Osteoblast (primary cell): ENCODE data around the gene CNOT1. TPM values are rescaled to one million over a fixed set of nuclear protein-coding genes. Genes with fewer than 3 reads are reported as not detected.

Experiments
- DNase-seq: peaks from one replicate; pipeline ENCODE4 v3.0.0; 2011; ENCODE audit warnings: low spot score, mixed read lengths; ENCODE audit not compliant: insufficient read length; ENCODE audit errors: missing footprints
- H2AFZ ChIP-seq: 2 replicates; pipeline ENCODE4 v1.6.0; 2011; ENCODE audit warnings: mild to moderate bottlenecking, low read length
- H3K27ac ChIP-seq: 2 replicates; pipeline ENCODE4 v1.5.1; 2011; ENCODE audit warnings: mild to moderate bottlenecking, low read depth, low read length, moderate library complexity
- H3K27me3 ChIP-seq: 2 replicates; pipeline ENCODE4 v1.6.0; 2012; ENCODE audit warnings: mild to moderate bottlenecking, control low read depth, inconsistent platforms, low read length, moderate library complexity; ENCODE audit not compliant: insufficient read depth
- H3K36me3 ChIP-seq: 2 replicates; pipeline ENCODE4 v1.5.1; 2011; ENCODE audit warnings: mild to moderate bottlenecking, low read length, control low read depth, moderate library complexity; ENCODE audit not compliant: insufficient read depth
- H3K4me1 ChIP-seq: 2 replicates; pipeline ENCODE4 v1.5.1; 2011; ENCODE audit warnings: mild to moderate bottlenecking, low read length, control low read depth, moderate library complexity; ENCODE audit not compliant: insufficient read depth
- H3K4me2 ChIP-seq: 2 replicates; pipeline ENCODE4 v1.6.0; 2011; ENCODE audit warnings: mild to moderate bottlenecking, low read length; ENCODE audit not compliant: insufficient read depth
- H3K4me3 ChIP-seq: fragments of 200-600 bp; sonication (generic); 3 replicates; pipeline ENCODE4 v1.5.1; 2012; ENCODE audit warnings: mild to moderate bottlenecking, low read length, inconsistent platforms; ENCODE audit not compliant: insufficient read depth
- H3K79me2 ChIP-seq: 2 replicates; pipeline ENCODE4 v1.6.0; 2012; ENCODE audit warnings: mild to moderate bottlenecking, low read length, control low read depth, inconsistent platforms; ENCODE audit not compliant: insufficient read depth
- H3K9me3 ChIP-seq: 2 replicates; pipeline ENCODE4 v1.5.1; 2011; ENCODE audit warnings: low read depth, low read length, control low read depth
- H4K20me1 ChIP-seq: 2 replicates; pipeline ENCODE4 v1.6.0; 2012; ENCODE audit warnings: mild to moderate bottlenecking, low read length, control low read depth; ENCODE audit not compliant: insufficient read depth
- total RNA-seq: library from RNA; depleted of rRNA; stranded (reverse); fragments of >200 nt; gene quantifications from 2 replicates; pipeline ENCODE4 v1.2.3, GENCODE V29; 2012
- TF ChIP-seq, protein P1 (sequence below): IDR thresholded peaks from 2 replicates; pipeline ENCODE4 v1.5.1; 2011; ENCODE audit warnings: mild to moderate bottlenecking, low read depth, low read length, moderate library complexity; ENCODE audit errors: extremely low read depth

Gene CNOT1
- total RNA-seq, 1 donor, result 122 TPM

DNA sequence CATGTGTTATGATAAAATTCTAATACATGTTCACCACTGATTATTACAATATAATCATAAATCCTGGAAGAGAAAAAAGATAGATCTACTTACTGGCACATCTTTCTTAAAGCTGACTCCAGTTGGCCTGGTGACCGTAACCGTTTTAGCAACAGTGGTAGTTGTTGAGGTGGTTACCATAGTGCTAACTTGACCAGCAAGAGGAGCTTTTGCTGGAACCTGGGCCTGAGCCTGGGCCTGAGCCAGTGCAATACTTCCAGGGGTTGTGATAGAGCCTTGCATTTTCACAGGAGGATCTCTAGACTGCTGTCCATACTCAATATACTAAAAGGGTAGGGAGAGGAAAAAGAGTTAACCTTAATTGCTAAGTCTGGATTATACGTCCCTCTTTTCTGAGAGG, 78.1 kb downstream of the CNOT1 start:
- peaks cover 82% of the 10 kb centered on the region for H3K36me3 ChIP-seq

DNA sequence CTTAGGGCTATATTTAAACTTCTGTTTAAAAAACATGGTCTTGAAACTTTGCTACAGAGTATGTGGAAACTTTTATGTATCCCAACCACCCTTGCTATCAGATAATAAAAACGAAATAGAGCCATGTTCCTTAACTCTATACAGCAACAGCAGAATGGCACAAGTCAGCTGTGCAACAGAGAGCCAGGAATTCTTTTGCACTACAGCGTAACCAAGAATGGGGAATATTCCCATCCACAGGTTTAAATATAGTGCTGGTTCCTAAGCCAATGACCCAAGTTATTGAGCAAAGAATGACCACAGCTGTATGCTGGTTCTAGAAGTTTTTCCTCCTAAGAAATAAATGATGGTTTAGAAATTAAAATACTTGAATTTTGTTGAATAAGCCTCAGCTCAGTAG, 81.2 kb downstream of the CNOT1 start:
- TF ChIP-seq, protein P1, sequence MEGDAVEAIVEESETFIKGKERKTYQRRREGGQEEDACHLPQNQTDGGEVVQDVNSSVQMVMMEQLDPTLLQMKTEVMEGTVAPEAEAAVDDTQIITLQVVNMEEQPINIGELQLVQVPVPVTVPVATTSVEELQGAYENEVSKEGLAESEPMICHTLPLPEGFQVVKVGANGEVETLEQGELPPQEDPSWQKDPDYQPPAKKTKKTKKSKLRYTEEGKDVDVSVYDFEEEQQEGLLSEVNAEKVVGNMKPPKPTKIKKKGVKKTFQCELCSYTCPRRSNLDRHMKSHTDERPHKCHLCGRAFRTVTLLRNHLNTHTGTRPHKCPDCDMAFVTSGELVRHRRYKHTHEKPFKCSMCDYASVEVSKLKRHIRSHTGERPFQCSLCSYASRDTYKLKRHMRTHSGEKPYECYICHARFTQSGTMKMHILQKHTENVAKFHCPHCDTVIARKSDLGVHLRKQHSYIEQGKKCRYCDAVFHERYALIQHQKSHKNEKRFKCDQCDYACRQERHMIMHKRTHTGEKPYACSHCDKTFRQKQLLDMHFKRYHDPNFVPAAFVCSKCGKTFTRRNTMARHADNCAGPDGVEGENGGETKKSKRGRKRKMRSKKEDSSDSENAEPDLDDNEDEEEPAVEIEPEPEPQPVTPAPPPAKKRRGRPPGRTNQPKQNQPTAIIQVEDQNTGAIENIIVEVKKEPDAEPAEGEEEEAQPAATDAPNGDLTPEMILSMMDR, result no peak
- Histone ChIP-seq H3K4me3 (no peak overlapping the region), H2AFZ (no peak overlapping the region), H3K36me3 (peaks cover 90% of the 10 kb centered on the region), H4K20me1 (peaks cover 3% of the 10 kb centered on the region), H3K4me2 (no peak overlapping the region), H3K27ac (no peak overlapping the region), H3K4me1 (peaks cover 5% of the 10 kb centered on the region), H3K27me3 (no peaks in the 10 kb centered on the region), H3K79me2 (peaks cover 14% of the 10 kb centered on the region), H3K9me3 (no peaks in the 10 kb centered on the region)
- no peak for DNase-seq

More for the DNA sequence above, 78.1 kb downstream of the CNOT1 start:
- Histone ChIP-seq H4K20me1 (peaks cover 3% of the 10 kb centered on the region), H3K27ac (no peak overlapping the region), H3K79me2 (peaks cover 13% of the 10 kb centered on the region), H3K27me3 (no peaks in the 10 kb centered on the region), H3K9me3 (no peaks in the 10 kb centered on the region), H3K4me1 (peaks cover 5% of the 10 kb centered on the region), H2AFZ (no peak overlapping the region), H3K4me2 (no peak overlapping the region), H3K4me3 (no peak overlapping the region)
- no peak for DNase-seq
- TF ChIP-seq, protein P1, result no peak

DNA sequence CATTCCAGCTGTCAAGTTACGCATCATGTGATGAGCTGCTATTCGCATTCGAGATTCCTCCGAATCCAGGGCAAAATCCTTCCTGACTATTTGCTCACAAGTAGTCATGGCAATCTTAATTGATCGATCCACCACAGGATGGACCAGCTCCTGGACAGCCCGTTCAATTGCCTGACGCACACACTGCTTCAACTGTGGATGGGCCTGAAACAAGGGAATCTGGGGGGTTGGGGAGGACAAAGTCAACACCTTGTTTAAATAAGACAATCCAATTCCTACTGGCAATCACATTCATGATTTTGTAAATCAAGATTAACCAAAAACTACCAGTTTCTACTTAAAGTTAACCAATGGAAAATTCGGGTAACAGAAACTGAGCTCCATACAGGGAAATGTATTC, 85.9 kb downstream of the CNOT1 start:
- Histone ChIP-seq H3K27me3 (no peaks in the 10 kb centered on the region), H4K20me1 (no peaks in the 10 kb centered on the region), H3K27ac (no peak overlapping the region), H3K4me2 (no peak overlapping the region), H3K36me3 (peaks cover 89% of the 10 kb centered on the region), H3K4me3 (no peak overlapping the region), H3K9me3 (no peaks in the 10 kb centered on the region), H2AFZ (no peak overlapping the region), H3K4me1 (peaks cover 5% of the 10 kb centered on the region), H3K79me2 (peaks cover 4% of the 10 kb centered on the region)
- TF ChIP-seq, protein P1, result no peak
- DNase-seq, result no peak

DNA sequence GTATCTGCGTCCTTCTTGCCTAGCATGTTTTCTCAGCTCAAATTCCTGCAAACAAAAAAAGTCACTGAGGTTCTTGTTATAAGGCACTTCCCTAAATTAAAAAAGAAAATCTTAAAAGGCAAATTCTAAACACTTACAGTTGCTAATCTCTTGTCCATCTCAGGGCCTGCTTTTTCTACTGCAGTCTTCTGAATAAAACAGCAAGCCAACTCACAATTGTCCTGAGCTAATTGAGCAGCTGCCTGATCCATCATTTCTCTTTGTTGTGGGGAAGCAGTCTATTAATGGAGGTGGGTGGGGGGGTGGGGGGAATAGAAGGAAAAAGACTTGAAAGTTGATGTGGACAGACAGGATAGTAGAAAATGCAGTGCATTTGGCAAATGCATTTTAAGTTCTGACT, 87.3 kb downstream of the CNOT1 start:
- Histone ChIP-seq H3K4me3 (no peak overlapping the region), H2AFZ (no peak overlapping the region), H3K9me3 (no peaks in the 10 kb centered on the region), H3K27ac (no peak overlapping the region), H3K4me1 (peaks cover 3% of the 10 kb centered on the region), H3K36me3 (peaks cover 95% of the 10 kb centered on the region), H3K79me2 (peaks cover 4% of the 10 kb centered on the region), H4K20me1 (no peaks in the 10 kb centered on the region), H3K27me3 (no peaks in the 10 kb centered on the region), H3K4me2 (no peak overlapping the region)
- DNase-seq, result no peak
- TF ChIP-seq, protein P1, result no peak
